GM12878 (cell line): ENCODE results near the gene USP34.

Source experiments
- CTCF ChIP-seq, 3 experiments: IDR thresholded peaks in 2 of 3; conservative IDR thresholded peaks in 1 of 3; 2 replicates each; pipeline ENCODE4 v1.5.1; 2011; ENCODE audit warnings: low read depth in 3 of 3, low read length in 3 of 3, mild to moderate bottlenecking in 3 of 3, control low read depth in 2 of 3, moderate library complexity in 2 of 3, inconsistent platforms in 1 of 3, mixed read lengths in 1 of 3; ENCODE audit not compliant: control insufficient read depth in 2 of 3, insufficient read depth in 1 of 3; ENCODE audit errors: extremely low read depth in 1 of 3
- EZH2 ChIP-seq: IDR thresholded peaks from 2 replicates; pipeline ENCODE4 v1.6.1; 2012; ENCODE audit warnings: low read depth, mild to moderate bottlenecking, control low read depth, inconsistent platforms, low read length, borderline replicate concordance; ENCODE audit not compliant: control insufficient read depth
- IRF5 ChIP-seq: fragments of 450-650 bp; IDR thresholded peaks from 2 replicates; pipeline ENCODE4 v1.6.1; 2017; ENCODE audit warnings: borderline replicate concordance
- SPI1 ChIP-seq: IDR thresholded peaks from 2 replicates; pipeline ENCODE4 v1.6.1; 2011; ENCODE audit warnings: low read depth, mild to moderate bottlenecking, low read length, moderate library complexity, borderline replicate concordance; ENCODE audit not compliant: insufficient read depth
- SRF ChIP-seq, 2 experiments: IDR thresholded peaks; 2 replicates each; pipeline ENCODE4 v1.6.1; 2011; ENCODE audit warnings: low read depth in 2 of 2, low read length in 2 of 2, mild to moderate bottlenecking in 1 of 2, moderate library complexity in 1 of 2
- STAT3 ChIP-seq: IDR thresholded peaks from 2 replicates; pipeline ENCODE4 v1.6.1; 2011; ENCODE audit warnings: low read depth, low read length, improper control_type of control experiment
- ZBTB33 ChIP-seq: fragments of 450-650 bp; IDR thresholded peaks from 2 replicates; pipeline ENCODE4 v1.6.1; 2017; ENCODE audit warnings: mild to moderate bottlenecking
- ZNF274 ChIP-seq: IDR thresholded peaks from one replicate; pipeline ENCODE4 v1.8.0; 2011; ENCODE audit not compliant: insufficient read length, insufficient read depth

- no peak for TF ChIP-seq SPI1
- no peak for TF ChIP-seq STAT3
- no peak for TF ChIP-seq IRF5
- TF ChIP-seq EZH2, result no peak
- no peak for TF ChIP-seq ZNF274
- TF ChIP-seq CTCF (IDR thresholded peaks at IDR 0.05 in 2 of 3, conservative IDR thresholded peaks at IDR 0.05 in 1 of 3; ENCODE audit: control insufficient read depth in 2 of 3, extremely low read depth in 1 of 3, insufficient read depth in 1 of 3, low read depth in 3 of 3, low read length in 3 of 3), result no peak
- no peak for TF ChIP-seq SRF (IDR thresholded peaks at IDR 0.05; ENCODE audit: low read depth in 2 of 2, low read length in 2 of 2)
- TF ChIP-seq ZBTB33, result no peak
Measured at GRCh38 chr2:61187085-61187484, 283.8 kb downstream of the USP34 start.
